Fibroblast of pulmonary artery (primary cell): ENCODE measurements around the gene CPN2.

Experiments used
- DNase-seq: peaks from one replicate; pipeline ENCODE4 v3.0.0-alpha.2; 2010; ENCODE audit warnings: low read depth
- H3K4me3 ChIP-seq: replicated peaks from 2 replicates; pipeline ENCODE4 v1.5.1; 2011; ENCODE audit warnings: low read depth, mild to moderate bottlenecking, control low read depth, low read length, moderate library complexity
- TF ChIP-seq, protein P1 (sequence below): IDR thresholded peaks from 2 replicates; pipeline ENCODE4 v1.5.1; 2011; ENCODE audit warnings: mild to moderate bottlenecking, control low read depth, low read length, inconsistent platforms; ENCODE audit errors: missing control alignments

CPN2 gene

DNA sequence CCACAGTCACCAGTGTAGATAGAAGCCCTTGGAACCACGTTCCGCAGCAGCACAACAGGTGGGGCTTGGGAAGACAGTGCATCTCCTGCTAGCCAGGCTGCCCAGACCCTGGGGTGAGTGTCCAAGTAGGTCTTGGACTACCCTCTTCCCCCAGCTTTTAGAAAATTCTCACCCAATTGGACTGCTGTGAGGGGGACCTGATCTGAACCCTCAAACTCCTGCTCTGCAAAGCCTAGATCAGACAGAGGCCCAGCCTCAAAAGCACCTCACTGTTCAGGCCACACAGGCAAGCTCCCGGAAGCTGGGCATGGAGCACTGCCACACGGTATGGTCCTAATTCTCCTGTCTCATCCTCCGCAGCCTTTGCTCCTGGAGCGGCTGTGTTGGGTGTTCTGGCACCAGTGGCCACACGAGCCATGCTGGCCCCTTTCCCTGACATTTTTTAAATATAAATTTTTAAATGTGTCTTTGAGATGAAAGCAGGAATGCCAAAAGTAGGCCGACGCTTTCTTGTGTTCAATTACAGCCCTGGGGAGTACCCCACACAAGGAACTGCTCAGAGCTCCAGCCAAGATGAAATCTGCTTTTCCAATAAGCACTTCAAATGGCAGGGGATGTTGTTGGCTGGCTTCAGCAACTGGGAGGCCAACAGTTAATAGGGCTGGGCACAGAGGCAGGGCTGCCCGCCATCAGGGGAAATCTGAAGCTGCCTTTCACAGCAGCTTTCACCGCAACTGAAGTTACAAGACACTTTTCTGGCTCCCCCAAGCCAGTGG lies 40.9 kb downstream of the CPN2 start:
- TF ChIP-seq, protein P1, sequence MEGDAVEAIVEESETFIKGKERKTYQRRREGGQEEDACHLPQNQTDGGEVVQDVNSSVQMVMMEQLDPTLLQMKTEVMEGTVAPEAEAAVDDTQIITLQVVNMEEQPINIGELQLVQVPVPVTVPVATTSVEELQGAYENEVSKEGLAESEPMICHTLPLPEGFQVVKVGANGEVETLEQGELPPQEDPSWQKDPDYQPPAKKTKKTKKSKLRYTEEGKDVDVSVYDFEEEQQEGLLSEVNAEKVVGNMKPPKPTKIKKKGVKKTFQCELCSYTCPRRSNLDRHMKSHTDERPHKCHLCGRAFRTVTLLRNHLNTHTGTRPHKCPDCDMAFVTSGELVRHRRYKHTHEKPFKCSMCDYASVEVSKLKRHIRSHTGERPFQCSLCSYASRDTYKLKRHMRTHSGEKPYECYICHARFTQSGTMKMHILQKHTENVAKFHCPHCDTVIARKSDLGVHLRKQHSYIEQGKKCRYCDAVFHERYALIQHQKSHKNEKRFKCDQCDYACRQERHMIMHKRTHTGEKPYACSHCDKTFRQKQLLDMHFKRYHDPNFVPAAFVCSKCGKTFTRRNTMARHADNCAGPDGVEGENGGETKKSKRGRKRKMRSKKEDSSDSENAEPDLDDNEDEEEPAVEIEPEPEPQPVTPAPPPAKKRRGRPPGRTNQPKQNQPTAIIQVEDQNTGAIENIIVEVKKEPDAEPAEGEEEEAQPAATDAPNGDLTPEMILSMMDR, result no peak
- no peak overlapping the region for H3K4me3 ChIP-seq
- DNase-seq, result no peak

DNA sequence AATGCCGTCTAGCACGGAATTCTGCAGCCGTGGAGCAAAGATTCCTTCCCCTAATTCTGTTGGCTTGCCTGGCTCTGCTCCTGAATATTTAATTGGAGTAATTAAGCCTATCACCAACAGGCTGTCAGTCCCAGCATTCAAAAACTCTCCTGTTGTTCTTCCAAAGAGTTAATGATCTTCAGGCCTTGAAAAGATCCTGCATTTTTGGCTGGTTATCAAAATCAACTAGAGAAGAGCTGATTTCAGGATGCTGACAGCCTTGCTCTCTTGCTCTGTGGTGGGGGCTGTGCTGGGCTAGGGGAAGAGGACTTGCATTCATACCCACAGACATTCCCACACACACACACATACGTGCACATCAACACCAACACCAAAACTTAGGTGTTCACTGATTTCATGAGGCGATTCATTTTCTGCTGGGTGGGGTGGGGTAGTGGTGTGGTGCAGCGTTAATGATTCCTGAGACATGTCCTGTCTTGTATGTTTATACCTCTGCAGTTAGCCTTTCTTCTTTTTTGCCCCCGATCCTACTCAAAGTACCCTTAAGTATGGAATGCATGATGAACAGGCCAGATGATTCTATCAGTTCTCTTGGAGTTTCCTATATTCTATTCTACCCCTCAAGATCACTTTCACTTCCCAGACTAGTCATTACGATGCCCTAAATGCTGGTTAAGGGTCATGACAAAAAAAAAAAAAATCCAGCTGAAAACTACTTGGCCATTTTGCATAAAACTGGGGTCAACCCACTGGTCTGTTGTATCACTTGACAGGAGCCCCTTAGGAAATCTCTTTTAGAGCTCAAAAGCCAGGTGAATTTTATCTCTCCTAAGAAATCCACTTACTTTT lies 42.3 kb downstream of the CPN2 start:
- H3K4me3 ChIP-seq, result no peak overlapping the region
- no peak for DNase-seq
- TF ChIP-seq, protein P1, result no peak

DNA sequence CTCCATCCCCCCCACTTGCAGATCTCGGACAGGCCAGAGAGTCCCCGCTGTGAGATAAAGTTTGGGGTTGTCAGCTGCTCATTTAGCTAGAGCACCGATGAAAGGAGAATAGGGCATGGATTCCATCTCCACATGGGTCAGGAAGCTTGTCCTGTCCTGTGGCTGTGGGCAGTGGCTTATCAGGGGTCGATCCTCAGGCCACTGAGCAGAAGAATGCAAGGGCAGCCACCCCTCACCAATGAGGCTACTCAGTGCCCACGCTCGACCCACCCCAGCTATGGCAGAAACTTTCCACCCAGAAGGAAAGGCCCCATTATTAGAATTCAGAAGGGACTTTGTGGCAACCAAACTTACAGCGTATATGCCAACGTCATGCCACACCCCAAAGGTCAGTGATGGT lies 43.3 kb downstream of the CPN2 start:
- no peak for DNase-seq
- TF ChIP-seq, protein P1, result no peak
- no peak overlapping the region for H3K4me3 ChIP-seq

DNA sequence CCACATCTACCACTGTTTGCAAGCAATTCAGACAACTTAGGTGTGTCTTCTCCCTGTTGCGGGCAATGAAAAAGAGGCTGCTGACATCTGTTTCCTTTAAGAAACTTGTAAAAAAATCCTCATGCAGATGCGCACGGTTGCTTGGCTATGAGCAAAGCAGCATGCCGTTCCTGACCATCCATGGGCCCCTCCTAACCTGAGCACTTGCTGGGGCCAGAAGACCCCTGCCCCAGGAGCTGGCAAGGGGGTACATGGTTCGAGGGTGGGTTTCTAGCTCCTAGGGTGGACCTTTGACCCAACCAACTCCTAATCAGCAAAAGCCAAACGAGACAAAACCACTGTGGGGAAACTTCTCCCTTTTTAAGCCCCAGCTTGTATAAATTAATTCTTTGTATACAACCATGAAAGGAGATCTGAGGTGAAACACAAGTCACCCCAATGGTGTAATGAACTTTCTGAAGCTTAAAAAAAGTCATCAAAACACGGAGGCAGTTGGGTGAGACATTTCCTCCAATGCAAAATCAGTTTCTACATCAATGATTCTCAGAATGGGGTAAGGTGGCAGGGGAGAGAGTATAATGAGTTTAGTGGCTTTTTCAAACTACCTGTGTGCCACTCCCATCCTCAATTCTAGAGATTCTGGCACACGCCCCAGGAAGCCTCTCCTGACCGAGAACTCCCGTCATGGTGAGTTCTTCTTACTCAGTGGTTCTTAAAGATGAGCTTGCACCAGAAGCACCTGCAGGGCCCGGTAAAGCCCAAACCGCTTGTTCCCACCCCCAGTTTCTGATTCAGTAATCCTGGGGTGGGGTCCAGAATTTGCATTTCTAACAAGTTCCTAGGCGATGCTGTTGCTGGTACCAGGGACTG lies 44.1 kb downstream of the CPN2 start:
- DNase-seq, result no peak
- H3K4me3 ChIP-seq, result no peak overlapping the region
- TF ChIP-seq, protein P1, result no peak

DNA sequence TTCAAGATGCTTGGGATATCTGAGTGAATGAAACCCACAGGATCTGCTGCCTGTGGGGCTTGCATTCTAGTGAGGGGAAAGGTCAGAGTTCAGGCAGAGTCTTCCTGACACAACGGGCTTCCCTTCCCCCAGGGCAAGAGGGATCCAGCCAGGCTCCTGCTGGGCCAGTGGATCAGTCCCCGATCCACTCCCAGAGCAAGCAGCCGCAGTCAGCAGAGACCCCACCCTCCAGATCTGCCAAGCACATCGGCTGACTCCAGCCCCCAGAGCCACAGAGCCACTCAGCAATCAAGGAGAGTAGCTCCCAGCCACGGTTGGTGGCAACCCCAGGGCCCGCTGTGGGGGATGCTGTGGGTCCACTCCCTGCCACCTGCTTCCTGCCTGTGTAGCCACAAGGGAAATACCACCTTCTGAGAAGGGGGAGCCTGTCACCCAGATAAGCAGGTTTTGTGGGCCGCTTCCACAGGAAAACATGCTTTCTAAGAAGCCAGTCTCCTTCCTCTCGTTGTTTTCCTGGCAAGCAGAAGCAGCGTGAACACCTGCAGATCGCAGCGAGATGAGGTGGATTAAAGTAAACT lies 44.9 kb downstream of the CPN2 start:
- DNase-seq, result no peak
- TF ChIP-seq, protein P1, result no peak
- no peak overlapping the region for H3K4me3 ChIP-seq

DNA sequence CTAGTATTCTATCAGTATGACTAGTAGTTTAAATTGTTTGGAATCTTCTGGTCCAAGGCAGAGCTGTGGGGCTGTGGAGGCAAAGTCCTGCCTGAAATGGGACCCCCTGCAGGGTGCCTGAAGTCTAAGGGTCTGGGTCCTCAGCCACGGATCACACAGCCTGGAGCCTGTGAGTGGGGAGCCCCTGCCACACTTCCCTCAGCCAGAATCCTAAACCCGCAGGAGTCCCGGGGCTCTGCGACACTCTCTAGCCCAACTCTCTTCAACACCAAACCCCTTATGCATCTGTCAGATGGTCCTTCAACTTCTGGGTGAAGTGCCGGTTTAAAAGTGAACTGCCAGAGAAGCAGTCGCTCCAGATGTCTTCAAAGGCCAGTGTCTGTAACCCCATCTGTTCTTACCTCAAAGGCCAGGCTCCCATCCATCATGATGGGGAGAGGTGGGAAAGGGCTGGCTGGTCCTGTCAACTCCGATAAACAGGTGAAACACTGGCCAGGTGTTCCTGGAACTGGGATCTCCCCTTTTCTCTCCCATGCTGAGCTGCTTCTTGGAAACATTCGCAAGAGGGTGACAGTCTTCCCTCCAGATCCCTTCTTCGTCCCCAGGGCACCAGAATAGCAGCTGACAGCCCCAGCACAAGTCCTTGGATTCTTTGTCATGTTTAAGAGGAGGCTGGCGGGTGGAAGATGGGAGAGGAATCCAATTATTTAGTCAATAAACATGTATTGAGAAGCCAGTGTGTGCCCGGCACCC lies 45.6 kb downstream of the CPN2 start:
- DNase-seq, result no peak
- H3K4me3 ChIP-seq, result no peak overlapping the region
- TF ChIP-seq, protein P1, result no peak
